ENCODE data around the gene DIP2C.

DIP2C gene

GRCh38 chr10:620971-621370 lies 68.5 kb downstream of the DIP2C start:
- no peak for TF ChIP-seq CTCF (IDR thresholded peaks at IDR 0.05; ENCODE audit: extremely low read depth, insufficient read depth, missing control alignments)
- in situ Hi-C loops (cut with MboI; ENCODE audit: low pct_unique_long_range_greater_than_20kb, low sequenced_read_pairs, unreplicated experiment): no loop called here

DNA sequence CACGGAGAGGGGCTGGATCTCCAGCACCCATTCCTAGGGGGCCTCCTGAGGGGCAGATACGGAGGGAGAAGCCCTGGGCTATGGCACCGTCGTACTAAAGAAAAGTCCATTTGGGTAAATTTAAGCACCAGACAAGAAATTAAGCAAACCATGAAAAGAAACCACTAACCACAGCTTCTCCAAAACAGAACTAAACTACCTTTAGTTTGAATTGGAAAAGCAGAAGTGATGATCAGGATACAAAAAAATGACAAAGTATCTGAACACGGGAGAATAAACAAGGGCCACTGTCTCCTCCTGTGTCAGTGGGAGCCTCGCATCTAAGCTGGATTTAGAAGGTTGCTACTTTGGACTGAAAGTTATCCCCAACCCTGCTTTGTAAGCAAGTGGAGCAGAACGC lies 69.1 kb downstream of the DIP2C start:
- TF ChIP-seq CTCF (IDR thresholded peaks at IDR 0.05; ENCODE audit: extremely low read depth, insufficient read depth, missing control alignments): no peak
- no peak for DNase-seq (ENCODE audit: low spot score)
- in situ Hi-C loops (cut with MboI; ENCODE audit: low pct_unique_long_range_greater_than_20kb, low sequenced_read_pairs, unreplicated experiment): no loop called here

More at GRCh38 chr10:620971-621370, 68.5 kb downstream of the DIP2C start:
- DNase-seq (ENCODE audit: low spot score): no peak

- TF ChIP-seq CTCF (IDR thresholded peaks at IDR 0.05; ENCODE audit: extremely low read depth, insufficient read depth, missing control alignments): no peak
- in situ Hi-C loops (cut with MboI; ENCODE audit: low pct_unique_long_range_greater_than_20kb, low sequenced_read_pairs, unreplicated experiment): no loop called here
Measured at GRCh38 chr10:619710-620109, 69.8 kb downstream of the DIP2C start.

GRCh38 chr10:618229-618989 lies 71.1 kb downstream of the DIP2C start:
- no peak for TF ChIP-seq CTCF (IDR thresholded peaks at IDR 0.05; ENCODE audit: extremely low read depth, insufficient read depth, missing control alignments)
- in situ Hi-C loops (cut with MboI; ENCODE audit: low pct_unique_long_range_greater_than_20kb, low sequenced_read_pairs, unreplicated experiment): no loop called here
- DNase-seq (ENCODE audit: low spot score): no peak

More at GRCh38 chr10:619710-620109, 69.8 kb downstream of the DIP2C start:
- DNase-seq (ENCODE audit: low spot score): no peak

- TF ChIP-seq CTCF (IDR thresholded peaks at IDR 0.05; ENCODE audit: extremely low read depth, insufficient read depth, missing control alignments): no peak
- in situ Hi-C loops (cut with MboI; ENCODE audit: low pct_unique_long_range_greater_than_20kb, low sequenced_read_pairs, unreplicated experiment): no loop called here
- DNase-seq (ENCODE audit: low spot score): no peak
Measured at GRCh38 chr10:617471-617870, 72.0 kb downstream of the DIP2C start.

- DNase-seq (ENCODE audit: low spot score): no peak
- in situ Hi-C loops (cut with MboI; ENCODE audit: low pct_unique_long_range_greater_than_20kb, low sequenced_read_pairs, unreplicated experiment): no loop called here
- no peak for TF ChIP-seq CTCF (IDR thresholded peaks at IDR 0.05; ENCODE audit: extremely low read depth, insufficient read depth, missing control alignments)
Measured at GRCh38 chr10:615583-616152, 73.8 kb downstream of the DIP2C start.
